Neutrophil (primary cell): ENCODE results near the gene VMO1.

Experiments
- H3K27ac ChIP-seq: fragments of 200-600 bp; sonication (generic); 2 replicates; pipeline ENCODE4 v1.5.1; 2016; ENCODE audit warnings: mild to moderate bottlenecking, moderate library complexity
- H3K27me3 ChIP-seq: fragments of 200-600 bp; sonication (generic); 2 replicates; pipeline ENCODE4 v1.6.0; 2016; ENCODE audit warnings: mild to moderate bottlenecking
- H3K36me3 ChIP-seq: fragments of 200-600 bp; sonication (generic); 2 replicates; pipeline ENCODE4 v1.5.1; 2017
- H3K4me1 ChIP-seq, 2 experiments: fragments of 200-600 bp in 1 of 2; sonication (generic) in 1 of 2; 1 replicate in 1 of 2; 2 replicates in 1 of 2; pipeline versions ENCODE4 v1.5.1 to v1.6.1; 2013 to 2016; ENCODE audit warnings: low read depth in 1 of 2, low read length in 1 of 2, mild to moderate bottlenecking in 1 of 2, moderate library complexity in 1 of 2; ENCODE audit not compliant: control insufficient read depth in 1 of 2, insufficient read depth in 1 of 2
- H3K4me3 ChIP-seq, 2 experiments: fragments of 200-600 bp in 1 of 2; sonication (generic) in 1 of 2; 1 replicate in 1 of 2; 2 replicates in 1 of 2; pipeline ENCODE4 v1.5.1; 2013 to 2016; ENCODE audit warnings: low read depth in 1 of 2, low read length in 1 of 2, mild to moderate bottlenecking in 1 of 2, moderate library complexity in 1 of 2
- H3K9me3 ChIP-seq: fragments of 200-600 bp; sonication (generic); 2 replicates; pipeline ENCODE4 v1.5.1; 2016
- TF ChIP-seq, protein P1 (sequence below): fragments of 200-600 bp; sonication (generic); IDR thresholded peaks from 2 replicates; pipeline ENCODE4 v1.5.1; 2016; ENCODE audit warnings: antibody characterized with exemption

Gene VMO1

DNA sequence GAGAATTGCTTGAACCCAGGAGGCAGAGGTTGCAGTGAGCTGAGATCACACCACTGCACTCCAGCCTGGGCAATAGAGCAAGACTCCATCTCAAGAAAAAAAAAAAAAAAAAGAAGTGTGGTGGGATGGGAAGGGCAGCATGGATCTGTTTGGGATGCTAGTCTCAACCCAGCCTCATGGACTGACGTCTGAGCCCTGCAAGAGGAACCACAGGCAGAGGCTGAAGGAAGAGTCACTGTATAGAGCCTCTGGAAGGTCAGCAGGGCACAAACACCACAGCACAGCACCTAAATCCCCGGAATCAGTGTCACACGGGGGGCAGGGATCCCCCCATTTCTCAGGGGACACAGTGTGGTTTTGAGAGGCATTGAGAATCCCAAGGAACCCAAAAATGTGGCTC, 35.6 kb downstream of the VMO1 start:
- TF ChIP-seq, protein P1, sequence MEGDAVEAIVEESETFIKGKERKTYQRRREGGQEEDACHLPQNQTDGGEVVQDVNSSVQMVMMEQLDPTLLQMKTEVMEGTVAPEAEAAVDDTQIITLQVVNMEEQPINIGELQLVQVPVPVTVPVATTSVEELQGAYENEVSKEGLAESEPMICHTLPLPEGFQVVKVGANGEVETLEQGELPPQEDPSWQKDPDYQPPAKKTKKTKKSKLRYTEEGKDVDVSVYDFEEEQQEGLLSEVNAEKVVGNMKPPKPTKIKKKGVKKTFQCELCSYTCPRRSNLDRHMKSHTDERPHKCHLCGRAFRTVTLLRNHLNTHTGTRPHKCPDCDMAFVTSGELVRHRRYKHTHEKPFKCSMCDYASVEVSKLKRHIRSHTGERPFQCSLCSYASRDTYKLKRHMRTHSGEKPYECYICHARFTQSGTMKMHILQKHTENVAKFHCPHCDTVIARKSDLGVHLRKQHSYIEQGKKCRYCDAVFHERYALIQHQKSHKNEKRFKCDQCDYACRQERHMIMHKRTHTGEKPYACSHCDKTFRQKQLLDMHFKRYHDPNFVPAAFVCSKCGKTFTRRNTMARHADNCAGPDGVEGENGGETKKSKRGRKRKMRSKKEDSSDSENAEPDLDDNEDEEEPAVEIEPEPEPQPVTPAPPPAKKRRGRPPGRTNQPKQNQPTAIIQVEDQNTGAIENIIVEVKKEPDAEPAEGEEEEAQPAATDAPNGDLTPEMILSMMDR = no peak
- Histone ChIP-seq H3K4me1 (peaks cover 9 to 10% of the 10 kb centered on the region in 2 experiments), H3K36me3 (no peaks in the 10 kb centered on the region), H3K9me3 (no peaks in the 10 kb centered on the region), H3K4me3 (no peak overlapping the region), H3K27me3 (peaks cover 100% of the 10 kb centered on the region), H3K27ac (no peak overlapping the region)

DNA sequence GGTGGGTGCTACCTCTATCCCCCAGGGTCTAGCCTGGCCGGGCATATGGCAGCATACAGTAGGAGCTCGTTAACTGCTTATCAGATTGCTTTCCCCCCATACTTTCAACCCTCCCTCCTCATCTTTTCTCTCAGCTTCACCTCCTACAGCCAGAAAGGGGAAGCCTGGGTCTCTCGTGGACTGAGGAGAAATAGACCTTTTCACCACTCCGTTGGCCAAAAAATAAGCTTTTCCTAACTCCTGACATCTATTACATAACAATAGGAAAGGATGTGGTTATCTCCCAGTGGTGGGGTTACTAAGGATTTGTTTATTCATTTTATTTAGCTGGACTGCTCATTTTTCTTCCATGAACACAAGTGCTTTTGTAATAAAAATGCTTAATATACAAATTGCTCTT, 37.5 kb downstream of the VMO1 start:
- H3K36me3 ChIP-seq = no peaks in the 10 kb centered on the region
- no peak overlapping the region for H3K4me3 ChIP-seq
- no peaks in the 10 kb centered on the region for H3K9me3 ChIP-seq
- H3K27ac ChIP-seq = no peak overlapping the region
- peaks cover 100% of the 10 kb centered on the region for H3K27me3 ChIP-seq
- peaks cover 9 to 10% of the 10 kb centered on the region in 2 experiments for H3K4me1 ChIP-seq
- TF ChIP-seq, protein P1 = no peak

DNA sequence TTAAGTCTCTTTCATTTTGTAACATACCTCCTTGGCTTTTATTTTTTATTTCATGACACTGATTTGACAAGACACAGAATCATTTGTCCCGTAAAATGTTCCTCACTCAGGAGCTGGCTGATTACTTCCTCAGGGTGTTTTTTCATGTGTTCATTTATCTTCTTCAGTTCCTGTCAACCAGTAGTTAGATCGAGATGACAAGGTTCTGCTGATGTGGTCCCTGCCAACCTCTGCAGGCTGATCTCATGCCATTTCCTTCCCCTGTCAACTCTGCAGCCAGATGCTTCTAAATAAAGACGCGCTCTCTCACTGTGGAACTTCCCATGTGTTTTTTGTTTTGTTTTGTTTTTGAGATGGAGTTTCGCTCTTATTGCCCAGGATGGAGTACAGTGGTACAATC, 38.3 kb downstream of the VMO1 start:
- H3K9me3 ChIP-seq = no peaks in the 10 kb centered on the region
- TF ChIP-seq, protein P1 = no peak
- peaks cover 9 to 10% of the 10 kb centered on the region in 2 experiments for H3K4me1 ChIP-seq
- peak overlapping the region; percentile 46 for H3K27ac ChIP-seq
- H3K27me3 ChIP-seq = peaks cover 99% of the 10 kb centered on the region
- no peaks in the 10 kb centered on the region for H3K36me3 ChIP-seq
- no peak overlapping the region for H3K4me3 ChIP-seq

DNA sequence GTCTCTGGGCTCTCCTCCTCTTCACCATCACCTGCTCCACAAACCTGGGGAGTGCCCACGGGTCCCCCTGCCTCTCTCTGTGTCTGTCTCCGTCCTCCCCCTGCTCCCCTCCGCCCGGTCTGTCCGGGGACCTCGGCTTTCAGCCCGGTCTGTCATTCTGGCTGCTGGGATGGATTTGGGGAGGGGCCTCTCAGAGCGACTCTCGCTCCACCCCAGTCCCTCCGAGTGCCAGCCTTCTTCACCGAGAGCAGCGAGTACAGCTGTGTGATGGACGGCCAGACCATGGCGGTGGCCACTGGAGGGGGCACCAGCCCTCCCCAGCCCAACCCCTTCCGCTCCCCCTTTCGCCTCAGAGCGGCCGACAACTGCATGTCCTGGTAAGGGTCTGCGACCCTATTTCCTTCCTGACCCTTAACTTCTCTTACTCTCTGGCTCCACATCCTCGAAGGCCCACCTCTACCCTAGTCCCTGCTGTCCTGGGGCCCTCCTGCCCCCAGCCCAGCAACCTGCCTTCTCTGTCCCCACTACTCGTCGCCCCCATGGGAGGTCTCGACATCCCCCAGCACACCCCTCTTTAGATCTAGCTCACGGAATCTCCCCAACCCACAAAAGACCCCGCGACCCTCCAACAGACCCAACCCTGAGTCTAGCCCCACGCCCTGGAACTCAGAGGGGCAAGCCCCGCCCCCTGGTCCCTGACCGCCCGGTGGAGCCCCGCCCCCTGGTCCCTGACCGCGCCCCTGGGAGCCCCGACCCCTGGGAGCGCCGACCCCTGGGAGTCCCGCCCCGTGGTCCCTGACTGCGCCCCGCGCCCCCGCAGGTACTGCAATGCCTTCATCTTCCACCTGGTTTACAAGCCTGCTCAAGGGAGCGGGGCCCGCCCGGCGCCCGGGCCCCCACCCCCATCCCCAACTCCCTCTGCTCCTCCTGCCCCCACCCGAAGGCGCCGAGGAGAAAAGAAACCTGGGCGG, 40.9 kb downstream of the VMO1 start:
- no peak overlapping the region for H3K4me3 ChIP-seq
- H3K36me3 ChIP-seq = no peaks in the 10 kb centered on the region
- no peaks in the 10 kb centered on the region for H3K9me3 ChIP-seq
- no peak overlapping the region for H3K27ac ChIP-seq
- TF ChIP-seq, protein P1 = no peak
- peaks cover 98% of the 10 kb centered on the region for H3K27me3 ChIP-seq
- H3K4me1 ChIP-seq = peaks cover 10% of the 10 kb centered on the region in 2 experiments

DNA sequence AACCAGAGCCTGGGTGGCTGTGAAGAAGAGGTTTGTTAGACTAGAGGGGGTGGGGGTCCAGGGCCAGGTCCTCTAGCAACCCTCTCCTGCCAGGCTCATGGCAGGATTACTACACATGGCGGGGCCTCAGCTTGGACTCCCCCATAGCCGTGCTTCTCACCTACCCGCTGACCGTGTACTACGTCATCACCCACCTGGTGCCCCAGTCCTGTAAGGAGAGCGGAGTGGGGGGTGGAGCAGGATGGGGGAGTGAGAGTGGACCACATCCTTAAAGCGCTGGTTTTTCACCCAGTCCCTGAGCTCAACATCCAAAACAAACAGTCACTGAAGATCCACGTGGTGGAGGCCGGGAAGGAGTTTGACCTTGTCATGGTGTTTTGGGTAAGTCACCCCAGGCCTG, 42.3 kb downstream of the VMO1 start:
- TF ChIP-seq, protein P1 = no peak
- Histone ChIP-seq H3K27me3 (peaks cover 93% of the 10 kb centered on the region), H3K9me3 (no peaks in the 10 kb centered on the region), H3K36me3 (no peaks in the 10 kb centered on the region), H3K4me3 (no peak overlapping the region), H3K27ac (no peak overlapping the region), H3K4me1 (peaks cover 16 to 17% of the 10 kb centered on the region in 2 experiments)
